Placental epithelial cell (primary cell): ENCODE measurements around the gene CPA4. TPM values are rescaled to one million over a fixed set of nuclear protein-coding genes. Genes with fewer than 3 reads are reported as not detected.

Experiments used
- total RNA-seq: library from RNA; depleted of rRNA; stranded (reverse); fragments of >200 nt; gene quantifications from 2 replicates; pipeline ENCODE4 v1.2.3, GENCODE V29; 2012

The CPA4 gene, protein sequence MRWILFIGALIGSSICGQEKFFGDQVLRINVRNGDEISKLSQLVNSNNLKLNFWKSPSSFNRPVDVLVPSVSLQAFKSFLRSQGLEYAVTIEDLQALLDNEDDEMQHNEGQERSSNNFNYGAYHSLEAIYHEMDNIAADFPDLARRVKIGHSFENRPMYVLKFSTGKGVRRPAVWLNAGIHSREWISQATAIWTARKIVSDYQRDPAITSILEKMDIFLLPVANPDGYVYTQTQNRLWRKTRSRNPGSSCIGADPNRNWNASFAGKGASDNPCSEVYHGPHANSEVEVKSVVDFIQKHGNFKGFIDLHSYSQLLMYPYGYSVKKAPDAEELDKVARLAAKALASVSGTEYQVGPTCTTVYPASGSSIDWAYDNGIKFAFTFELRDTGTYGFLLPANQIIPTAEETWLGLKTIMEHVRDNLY
- 1.3 TPM in 1 of 2 replicates, not detected in the other for total RNA-seq

DNA sequence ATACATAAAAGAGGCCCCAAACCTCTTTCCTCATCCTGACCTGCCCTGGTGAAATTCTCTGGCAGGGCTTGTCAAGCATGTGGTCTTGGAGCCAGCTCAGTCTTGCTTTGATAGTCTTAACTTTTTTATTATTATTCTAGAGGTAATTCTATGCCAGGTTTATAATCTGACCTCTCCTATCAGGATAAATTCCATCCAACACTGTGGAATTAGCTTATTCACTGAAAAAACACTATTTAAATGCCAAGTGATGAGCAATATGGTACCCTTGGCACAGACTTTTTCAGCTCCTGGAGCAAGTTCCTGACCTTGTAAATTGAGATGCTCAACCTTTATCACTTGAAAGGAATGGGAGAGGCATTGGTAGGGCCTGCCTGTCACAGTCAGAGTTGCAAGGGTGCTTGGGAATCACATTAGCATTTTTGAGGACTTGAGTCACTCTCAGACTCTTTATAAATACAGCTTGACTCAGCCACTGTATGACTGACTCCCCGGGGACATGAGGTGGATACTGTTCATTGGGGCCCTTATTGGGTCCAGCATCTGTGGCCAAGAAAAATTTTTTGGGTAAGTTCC is at the start of gene CPA4:
Gene CPA4, plus strand, starts transcription at position 480 of the 576 bp plus-strand sequence. Its CDS starts 20 bp downstream, at position 500.

DNA sequence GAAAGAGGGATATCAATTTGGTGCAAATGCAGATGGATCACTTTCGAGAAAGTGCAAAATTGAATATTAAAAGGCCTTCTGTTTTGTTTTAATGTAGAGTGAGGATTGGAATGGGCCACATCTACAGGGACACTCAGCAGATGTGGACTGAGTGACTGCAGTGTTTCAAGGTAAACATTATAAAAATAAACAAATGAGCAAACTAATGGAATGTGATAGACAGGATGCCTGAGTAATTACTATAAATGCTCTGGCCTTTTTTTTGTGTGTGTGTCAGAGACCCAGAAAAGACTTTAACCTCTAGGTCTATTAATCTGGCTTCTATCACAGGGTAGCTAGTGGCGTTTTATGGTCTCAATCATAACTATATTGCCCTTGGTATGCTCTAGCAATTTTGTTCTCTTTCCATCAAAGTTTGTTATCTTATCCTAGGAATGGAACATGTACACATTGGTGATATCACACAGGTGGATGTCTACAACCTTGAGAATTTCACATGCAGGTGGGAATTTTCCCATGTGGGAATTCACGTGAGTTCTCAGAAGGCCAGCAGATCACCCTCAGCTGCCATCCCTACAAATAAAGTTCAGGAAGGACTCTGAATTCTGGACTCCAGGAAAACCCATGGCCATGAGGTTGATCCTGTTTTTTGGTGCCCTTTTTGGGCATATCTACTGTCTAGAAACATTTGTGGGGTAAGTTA is 26.6 kb upstream of the CPA4 start, which contains the start of gene CPA2:
Gene CPA2, plus strand, starts transcription at position 606 of the 703 bp plus-strand sequence. Its CDS starts 19 bp downstream, at position 625.

DNA sequence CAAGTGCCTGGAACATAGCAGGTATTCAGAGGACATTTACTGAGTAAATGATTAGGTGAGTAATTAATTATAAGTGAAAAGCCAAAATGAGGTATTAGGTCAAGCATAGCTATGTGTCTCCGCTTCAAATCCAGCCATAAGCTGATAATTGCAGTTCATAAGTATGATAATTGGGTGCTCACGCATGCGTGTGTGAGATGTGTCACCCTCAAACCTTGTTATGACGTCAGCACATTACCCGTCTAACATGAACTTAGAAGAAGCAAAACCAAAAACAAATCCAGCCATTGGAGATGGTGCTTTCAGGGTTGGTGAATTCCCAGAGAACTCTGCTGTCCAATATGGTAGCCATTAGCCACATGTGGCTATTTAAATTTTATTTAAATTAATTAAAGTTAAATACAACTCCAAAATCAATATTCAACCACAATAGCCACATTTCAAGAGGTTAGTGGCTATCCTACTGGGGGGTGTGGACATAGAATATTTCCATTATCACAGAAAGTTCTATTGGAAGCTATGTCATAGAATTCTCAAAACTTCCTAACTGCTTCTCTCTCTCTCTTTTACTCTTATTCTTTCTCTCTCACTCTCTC is 51.4 kb downstream of the CPA4 start, which contains the start of gene CPA5:
Gene CPA5, plus strand, starts transcription at position 546 of the 596 bp plus-strand sequence. CDS start 1,670 bp downstream, outside the sequence.

Other genes with a start within 250 kb of the CPA4 start
- 11.4 and 17.8 TPM in 2 replicates for gene ZC3HC1, start 241.8 kb upstream of the CPA4 start, total RNA-seq
- gene KLHDC10, start 222.6 kb upstream of the CPA4 start, total RNA-seq, result 20.6 and 29.8 TPM in 2 replicates
- gene TMEM209, start 87.8 kb upstream of the CPA4 start, total RNA-seq, result 12.6 and 13.6 TPM in 2 replicates
- not detected in 2 replicates for gene SSMEM1, start 85.3 kb upstream of the CPA4 start, total RNA-seq
- gene CPA2, start 26.3 kb upstream of the CPA4 start, total RNA-seq, result not detected in 2 replicates
- gene CPA5, start 51.7 kb downstream of the CPA4 start, total RNA-seq, result not detected in 2 replicates
- not detected in 2 replicates for gene CPA1, start 87.3 kb downstream of the CPA4 start, total RNA-seq
- 5.5 and 11.2 TPM in 2 replicates for gene CEP41, start 147.9 kb downstream of the CPA4 start, total RNA-seq
- gene MEST, start 198.9 kb downstream of the CPA4 start, total RNA-seq, result 1.6 and 2.4 TPM in 2 replicates